HG02678 (cell line): ENCODE data around the gene SLC34A1.
"Not testable (repeated sequence)": the region's sequence is repeated elsewhere in the genome, so short reads cannot be mapped to it uniquely, and the experiment has no call there.

Source experiments
- ATAC-seq: cut with Tn5 transposase; IDR thresholded peaks from one replicate; pipeline ENCODE4 v1.9.1; 2021; ENCODE audit warnings: mild to moderate bottlenecking, moderate library complexity; ENCODE audit not compliant: unreplicated experiment

Gene SLC34A1

GRCh38 chr5:177384134-177384533 lies at the start of gene SLC34A1:
SLC34A1 (plus strand) TSS chr5:177384434; CDS start chr5:177385742, 1,308 bp downstream.
- no peak for ATAC-seq

GRCh38 chr5:177334781-177335700 lies 49.2 kb upstream of the SLC34A1 start:
- ATAC-seq, result no peak

GRCh38 chr5:177335701-177336065 lies 48.6 kb upstream of the SLC34A1 start:
- ATAC-seq, result no peak

- no peak for ATAC-seq
Measured at GRCh38 chr5:177336112-177336511, 48.1 kb upstream of the SLC34A1 start.

GRCh38 chr5:177336603-177337494 lies 47.4 kb upstream of the SLC34A1 start:
- ATAC-seq, result no peak

- ATAC-seq, result no peak
Measured at GRCh38 chr5:177338251-177339106, 45.8 kb upstream of the SLC34A1 start.

- ATAC-seq, result no peak
Measured at GRCh38 chr5:177339107-177339638, 45.1 kb upstream of the SLC34A1 start.

GRCh38 chr5:177343000-177343399 lies 41.2 kb upstream of the SLC34A1 start:
- ATAC-seq, result not testable (repeated sequence)

- ATAC-seq, result no peak
Measured at GRCh38 chr5:177343777-177344176, 40.5 kb upstream of the SLC34A1 start.

- ATAC-seq, result no peak
Measured at GRCh38 chr5:177344891-177345290, 39.3 kb upstream of the SLC34A1 start.

- ATAC-seq, result no peak
Measured at GRCh38 chr5:177346820-177347219, 37.4 kb upstream of the SLC34A1 start.

GRCh38 chr5:177347699-177348098 lies 36.5 kb upstream of the SLC34A1 start:
- ATAC-seq, result no peak

- no peak for ATAC-seq
Measured at GRCh38 chr5:177349362-177349647, 34.9 kb upstream of the SLC34A1 start.

GRCh38 chr5:177349762-177350161 lies 34.5 kb upstream of the SLC34A1 start:
- no peak for ATAC-seq

GRCh38 chr5:177350776-177351391 lies 33.4 kb upstream of the SLC34A1 start:
- no peak for ATAC-seq

- ATAC-seq, result peak; percentile 93
Measured at GRCh38 chr5:177351392-177352329, 32.6 kb upstream of the SLC34A1 start, which contains the start of gene LMAN2. LMAN2 (minus strand) TSS chr5:177351668; CDS start chr5:177351647, 21 bp downstream.

- ATAC-seq, result no peak
Measured at GRCh38 chr5:177353093-177353492, 31.1 kb upstream of the SLC34A1 start.

GRCh38 chr5:177354256-177354655 lies 30.0 kb upstream of the SLC34A1 start:
- no peak for ATAC-seq

- ATAC-seq, result no peak
Measured at GRCh38 chr5:177354711-177355110, 29.5 kb upstream of the SLC34A1 start.
